HG03558 (cell line): Measurements from ENCODE around the gene TLE1.
"Not testable (repeated sequence)": the region's sequence is repeated elsewhere in the genome, so short reads cannot be mapped to it uniquely, and the experiment has no call there.

Experiments used
- ATAC-seq: cut with Tn5 transposase; IDR thresholded peaks from one replicate; pipeline ENCODE4 v1.9.1; 2021; ENCODE audit warnings: moderate number of reproducible peaks; ENCODE audit not compliant: unreplicated experiment; ENCODE audit errors: extremely low read depth

Gene TLE1

GRCh38 chr9:81605170-81605670 lies 84.1 kb downstream of the TLE1 start:
- ATAC-seq = no peak

GRCh38 chr9:81604306-81605169 lies 84.8 kb downstream of the TLE1 start:
- ATAC-seq = no peak

- ATAC-seq = no peak
These were observed 86.3 kb downstream of the TLE1 start for GRCh38 chr9:81602887-81603680.

GRCh38 chr9:81601639-81602623 lies 87.4 kb downstream of the TLE1 start:
- no peak for ATAC-seq

- ATAC-seq = no peak
These were observed 88.7 kb downstream of the TLE1 start for GRCh38 chr9:81600631-81601030.

- no peak for ATAC-seq
These were observed 89.5 kb downstream of the TLE1 start for GRCh38 chr9:81599837-81600236.

- no peak for ATAC-seq
These were observed 90.5 kb downstream of the TLE1 start for GRCh38 chr9:81598811-81599210.

GRCh38 chr9:81598123-81598497 lies 91.2 kb downstream of the TLE1 start:
- no peak for ATAC-seq

GRCh38 chr9:81597419-81598122 lies 91.8 kb downstream of the TLE1 start:
- ATAC-seq = no peak

GRCh38 chr9:81596679-81597418 lies 92.5 kb downstream of the TLE1 start:
- ATAC-seq = no peak

GRCh38 chr9:81595887-81596543 lies 93.3 kb downstream of the TLE1 start:
- no peak for ATAC-seq

GRCh38 chr9:81595293-81595692 lies 94.1 kb downstream of the TLE1 start:
- not testable (repeated sequence) for ATAC-seq

GRCh38 chr9:81594415-81594814 lies 94.9 kb downstream of the TLE1 start:
- ATAC-seq = no peak

- ATAC-seq = no peak
These were observed 96.5 kb downstream of the TLE1 start for GRCh38 chr9:81592887-81593266.

GRCh38 chr9:81591791-81592190 lies 97.6 kb downstream of the TLE1 start:
- no peak for ATAC-seq

GRCh38 chr9:81590688-81591087 lies 98.7 kb downstream of the TLE1 start:
- ATAC-seq = no peak

GRCh38 chr9:81589819-81590218 lies 99.5 kb downstream of the TLE1 start:
- ATAC-seq = no peak

GRCh38 chr9:81589392-81589791 lies 100.0 kb downstream of the TLE1 start:
- no peak for ATAC-seq
